ENCODE measurements around the gene NR6A1.

NR6A1 gene

DNA sequence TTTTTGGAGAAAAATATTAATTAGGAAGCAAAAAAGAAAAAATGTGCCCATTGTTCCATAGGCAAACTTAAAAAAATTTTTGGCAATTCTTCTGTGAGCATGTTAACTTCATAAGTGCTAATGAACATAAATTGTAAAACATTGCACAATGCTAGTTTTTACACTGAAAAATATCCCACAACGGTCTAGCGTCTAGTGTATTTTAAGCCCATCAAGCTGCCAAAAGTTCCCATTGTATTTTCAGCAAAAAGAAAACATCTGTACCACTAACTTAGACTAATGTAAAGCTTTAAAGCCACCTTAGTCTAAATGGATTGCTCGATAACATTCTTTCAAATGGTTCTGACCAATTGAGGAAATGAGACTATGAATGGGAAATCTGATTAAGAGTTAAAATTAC, 2.8 kb downstream of the NR6A1 start:
- H3K27ac ChIP-seq (ENCODE audit: insufficient read depth, low read length, poor library complexity, severe bottlenecking), result no peak overlapping the region
- peaks cover 27% of the 10 kb centered on the region for H3K4me1 ChIP-seq (ENCODE audit: control insufficient read depth, insufficient read depth, low read length, poor library complexity, severe bottlenecking)
- peaks cover 17% of the 10 kb centered on the region for H3K27me3 ChIP-seq (replicated peaks; ENCODE audit: control insufficient read depth, insufficient read depth, low read length, poor library complexity, severe bottlenecking)
- no peak for DNase-seq
- H3K9me3 ChIP-seq (ENCODE audit: control insufficient read depth, low read length), result no peaks in the 10 kb centered on the region
- H3K36me3 ChIP-seq (ENCODE audit: control insufficient read depth, insufficient read depth, low read length), result no peaks in the 10 kb centered on the region
- H3K4me3 ChIP-seq (ENCODE audit: insufficient read depth, low read depth, low read length, poor library complexity, severe bottlenecking), result no peak overlapping the region

DNA sequence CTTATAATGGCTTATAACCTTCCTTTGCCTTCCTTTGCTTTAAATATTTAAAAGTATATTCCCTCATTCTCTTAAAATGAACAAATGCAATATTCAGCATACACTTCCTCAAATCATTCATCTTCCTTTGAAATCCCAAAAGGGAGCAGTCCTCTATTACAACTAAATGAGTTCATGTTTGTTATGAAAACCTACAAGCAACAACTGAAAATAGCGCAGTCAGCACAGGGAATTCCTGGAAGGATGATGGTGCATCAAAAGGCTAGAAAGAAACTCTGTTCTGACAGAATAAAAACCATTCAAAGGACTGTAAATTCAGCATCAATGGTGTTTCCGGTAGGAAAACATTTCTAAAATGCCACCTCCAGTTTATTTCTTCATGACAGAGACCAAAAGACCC, 3.3 kb downstream of the NR6A1 start:
- no peaks in the 10 kb centered on the region for H3K36me3 ChIP-seq (ENCODE audit: control insufficient read depth, insufficient read depth, low read length)
- no peak overlapping the region for H3K4me3 ChIP-seq (ENCODE audit: insufficient read depth, low read depth, low read length, poor library complexity, severe bottlenecking)
- no peaks in the 10 kb centered on the region for H3K9me3 ChIP-seq (ENCODE audit: control insufficient read depth, low read length)
- no peak for DNase-seq
- H3K27me3 ChIP-seq (replicated peaks; ENCODE audit: control insufficient read depth, insufficient read depth, low read length, poor library complexity, severe bottlenecking), result peaks cover 17% of the 10 kb centered on the region
- peaks cover 27% of the 10 kb centered on the region for H3K4me1 ChIP-seq (ENCODE audit: control insufficient read depth, insufficient read depth, low read length, poor library complexity, severe bottlenecking)
- no peak overlapping the region for H3K27ac ChIP-seq (ENCODE audit: insufficient read depth, low read length, poor library complexity, severe bottlenecking)

DNA sequence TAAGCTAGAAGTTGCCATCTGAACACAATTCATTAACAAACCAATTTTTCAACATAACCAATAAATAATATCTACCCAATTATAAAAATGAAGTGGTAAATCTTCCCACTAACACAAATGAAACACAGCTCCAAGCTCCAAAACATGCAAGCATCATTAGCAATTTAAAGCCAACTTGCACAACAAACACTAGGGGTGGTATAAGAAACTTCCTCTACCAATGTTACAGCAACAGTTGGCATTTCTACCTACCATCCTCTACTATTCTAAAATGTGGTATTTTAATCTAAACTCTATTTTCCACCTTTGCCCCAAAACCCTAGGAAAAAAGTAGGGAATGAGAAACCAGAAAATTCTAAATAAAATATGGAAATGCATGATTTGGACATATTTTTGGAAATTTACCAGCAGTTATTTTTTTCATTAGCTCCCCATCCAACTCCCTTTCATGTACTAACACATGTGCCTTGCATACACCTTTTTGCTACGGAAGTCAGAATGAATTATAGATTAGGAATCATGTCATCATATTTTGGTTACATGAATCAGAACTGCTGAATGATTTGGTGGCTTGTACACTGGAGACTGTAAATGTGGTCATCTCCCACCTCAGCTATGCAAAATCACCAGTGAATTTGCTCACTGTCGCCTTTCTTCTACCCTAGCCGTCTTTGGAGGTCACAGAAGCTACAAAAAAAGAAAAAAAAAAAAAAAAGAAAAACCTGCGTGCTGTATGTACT, 4.1 kb downstream of the NR6A1 start:
- DNase-seq, result no peak
- Histone ChIP-seq H3K4me3 (ENCODE audit: insufficient read depth, low read depth, low read length, poor library complexity, severe bottlenecking) (no peak overlapping the region), H3K4me1 (ENCODE audit: control insufficient read depth, insufficient read depth, low read length, poor library complexity, severe bottlenecking) (peaks cover 23% of the 10 kb centered on the region), H3K9me3 (ENCODE audit: control insufficient read depth, low read length) (no peaks in the 10 kb centered on the region), H3K36me3 (ENCODE audit: control insufficient read depth, insufficient read depth, low read length) (no peaks in the 10 kb centered on the region), H3K27ac (ENCODE audit: insufficient read depth, low read length, poor library complexity, severe bottlenecking) (no peak overlapping the region), H3K27me3 (replicated peaks; ENCODE audit: control insufficient read depth, insufficient read depth, low read length, poor library complexity, severe bottlenecking) (peaks cover 17% of the 10 kb centered on the region)

DNA sequence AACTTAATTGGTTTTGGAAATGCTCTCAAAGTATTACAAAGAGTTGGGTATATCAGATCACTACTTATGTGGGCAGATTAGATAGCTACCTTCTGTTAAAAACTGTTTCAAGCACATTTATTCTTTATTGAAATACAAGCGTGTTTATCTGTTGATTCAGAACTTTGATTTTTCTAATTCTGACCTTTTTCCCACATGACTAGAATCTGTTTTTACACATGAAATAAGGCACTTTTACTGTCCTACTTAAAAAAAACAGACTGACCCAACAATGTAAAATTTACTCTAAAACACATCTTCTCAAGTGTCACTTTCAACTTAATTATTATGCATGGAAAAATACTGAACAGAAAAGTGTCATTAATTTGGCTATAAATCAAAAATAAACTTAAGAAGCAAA, 4.8 kb downstream of the NR6A1 start:
- no peak for DNase-seq
- H3K27me3 ChIP-seq (replicated peaks; ENCODE audit: control insufficient read depth, insufficient read depth, low read length, poor library complexity, severe bottlenecking), result peaks cover 17% of the 10 kb centered on the region
- peaks cover 17% of the 10 kb centered on the region for H3K4me1 ChIP-seq (ENCODE audit: control insufficient read depth, insufficient read depth, low read length, poor library complexity, severe bottlenecking)
- H3K4me3 ChIP-seq (ENCODE audit: insufficient read depth, low read depth, low read length, poor library complexity, severe bottlenecking), result no peak overlapping the region
- H3K36me3 ChIP-seq (ENCODE audit: control insufficient read depth, insufficient read depth, low read length), result no peaks in the 10 kb centered on the region
- no peaks in the 10 kb centered on the region for H3K9me3 ChIP-seq (ENCODE audit: control insufficient read depth, low read length)
- H3K27ac ChIP-seq (ENCODE audit: insufficient read depth, low read length, poor library complexity, severe bottlenecking), result no peak overlapping the region

DNA sequence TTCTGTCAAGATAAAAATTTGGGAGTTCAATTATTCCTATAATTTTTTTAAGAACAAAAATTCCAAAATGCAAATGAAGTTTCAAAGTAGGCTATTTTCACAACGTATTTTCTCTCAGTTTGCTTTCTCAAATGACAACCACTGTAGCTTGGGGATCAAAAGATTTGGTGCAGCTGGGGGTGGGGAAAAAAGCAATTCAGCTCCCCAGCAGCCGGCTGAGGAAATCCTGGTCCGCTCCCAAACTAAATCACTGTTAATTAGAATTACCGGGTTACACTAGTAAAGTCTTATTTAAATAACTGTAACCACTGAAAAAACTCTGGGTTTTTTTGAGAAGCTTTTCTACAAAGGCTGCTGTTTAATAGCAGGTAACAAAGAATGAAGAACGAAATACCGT, 5.7 kb downstream of the NR6A1 start:
- H3K36me3 ChIP-seq (ENCODE audit: control insufficient read depth, insufficient read depth, low read length), result no peaks in the 10 kb centered on the region
- DNase-seq, result no peak
- peaks cover 12% of the 10 kb centered on the region for H3K4me1 ChIP-seq (ENCODE audit: control insufficient read depth, insufficient read depth, low read length, poor library complexity, severe bottlenecking)
- peaks cover 17% of the 10 kb centered on the region for H3K27me3 ChIP-seq (replicated peaks; ENCODE audit: control insufficient read depth, insufficient read depth, low read length, poor library complexity, severe bottlenecking)
- H3K9me3 ChIP-seq (ENCODE audit: control insufficient read depth, low read length), result no peaks in the 10 kb centered on the region
- no peak overlapping the region for H3K4me3 ChIP-seq (ENCODE audit: insufficient read depth, low read depth, low read length, poor library complexity, severe bottlenecking)
- H3K27ac ChIP-seq (ENCODE audit: insufficient read depth, low read length, poor library complexity, severe bottlenecking), result no peak overlapping the region

DNA sequence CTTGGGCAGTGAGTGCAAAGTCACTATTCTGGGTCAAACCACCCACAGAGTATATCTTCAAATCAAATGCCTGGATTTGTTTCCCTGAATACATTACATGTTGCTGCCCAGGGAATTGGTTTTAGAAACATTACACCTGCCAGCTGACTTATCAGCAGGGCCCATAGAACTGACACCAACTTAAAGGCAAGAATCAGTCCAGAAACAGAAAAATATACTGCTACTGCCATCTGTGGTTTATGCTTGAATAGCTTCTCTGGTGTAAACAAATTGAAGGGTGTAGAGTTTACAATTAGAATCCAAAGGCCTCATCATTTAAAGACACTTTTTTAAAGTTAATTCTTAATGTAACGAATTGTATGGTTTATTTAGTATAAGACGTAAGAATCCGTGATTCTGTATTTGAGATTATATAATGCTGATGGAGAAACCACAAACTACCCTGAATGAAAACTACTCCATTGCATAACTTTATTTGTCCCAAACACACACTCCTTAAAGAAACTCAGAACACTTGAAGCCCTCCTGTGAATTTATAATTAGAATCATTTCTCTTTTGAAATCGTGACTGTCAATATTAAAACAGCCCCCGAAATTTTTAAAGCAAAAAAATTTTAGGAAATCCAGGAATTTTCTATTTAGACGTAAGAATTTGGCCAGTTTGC, 6.2 kb downstream of the NR6A1 start:
- Histone ChIP-seq H3K27me3 (replicated peaks; ENCODE audit: control insufficient read depth, insufficient read depth, low read length, poor library complexity, severe bottlenecking) (peaks cover 13% of the 10 kb centered on the region), H3K27ac (ENCODE audit: insufficient read depth, low read length, poor library complexity, severe bottlenecking) (no peak overlapping the region), H3K36me3 (ENCODE audit: control insufficient read depth, insufficient read depth, low read length) (no peaks in the 10 kb centered on the region), H3K4me1 (ENCODE audit: control insufficient read depth, insufficient read depth, low read length, poor library complexity, severe bottlenecking) (peaks cover 6% of the 10 kb centered on the region), H3K4me3 (ENCODE audit: insufficient read depth, low read depth, low read length, poor library complexity, severe bottlenecking) (no peak overlapping the region), H3K9me3 (ENCODE audit: control insufficient read depth, low read length) (no peaks in the 10 kb centered on the region)
- DNase-seq, result no peak

DNA sequence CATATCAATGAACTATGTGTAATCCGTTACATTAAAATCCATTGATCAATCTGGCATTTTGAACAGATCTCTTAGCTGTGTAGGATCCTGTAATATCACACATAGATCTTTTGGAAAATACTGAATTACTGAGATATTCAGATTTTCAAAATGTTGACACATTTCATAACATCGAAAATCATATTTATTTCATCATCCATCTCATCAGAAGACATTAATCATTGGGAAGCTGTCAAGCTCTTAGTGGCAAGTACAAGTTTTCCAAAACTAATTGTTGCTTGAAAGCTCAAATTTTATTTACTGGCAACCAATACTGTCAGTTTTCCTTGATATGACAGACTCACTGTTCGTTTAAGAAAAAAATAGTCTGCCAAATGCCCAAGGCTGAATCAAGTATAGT, 8.5 kb downstream of the NR6A1 start:
- H3K4me3 ChIP-seq (ENCODE audit: insufficient read depth, low read depth, low read length, poor library complexity, severe bottlenecking), result no peak overlapping the region
- H3K9me3 ChIP-seq (ENCODE audit: control insufficient read depth, low read length), result no peaks in the 10 kb centered on the region
- H3K27me3 ChIP-seq (replicated peaks; ENCODE audit: control insufficient read depth, insufficient read depth, low read length, poor library complexity, severe bottlenecking), result peaks cover 2% of the 10 kb centered on the region
- no peak overlapping the region for H3K27ac ChIP-seq (ENCODE audit: insufficient read depth, low read length, poor library complexity, severe bottlenecking)
- H3K36me3 ChIP-seq (ENCODE audit: control insufficient read depth, insufficient read depth, low read length), result no peaks in the 10 kb centered on the region
- no peaks in the 10 kb centered on the region for H3K4me1 ChIP-seq (ENCODE audit: control insufficient read depth, insufficient read depth, low read length, poor library complexity, severe bottlenecking)
- DNase-seq, result no peak

DNA sequence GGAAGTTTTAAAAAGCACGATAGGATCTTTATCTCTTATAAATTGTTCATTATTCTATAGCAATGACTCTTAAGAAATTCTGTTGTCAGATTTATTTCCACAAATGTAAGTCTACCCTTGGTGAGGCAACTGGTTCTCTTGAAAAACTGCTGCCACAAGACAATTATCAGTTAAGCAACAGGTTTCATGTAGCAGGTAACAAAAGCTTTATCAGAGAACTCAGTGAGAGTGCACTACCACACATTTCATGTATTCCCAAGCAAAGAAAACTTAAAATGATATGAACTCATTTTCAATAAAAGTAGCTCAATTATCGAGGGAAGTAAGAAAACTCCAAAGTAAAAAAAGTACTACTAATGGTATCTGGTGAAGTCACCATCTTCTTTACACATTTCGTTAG, 9.4 kb downstream of the NR6A1 start:
- Histone ChIP-seq H3K36me3 (ENCODE audit: control insufficient read depth, insufficient read depth, low read length) (no peaks in the 10 kb centered on the region), H3K27me3 (replicated peaks; ENCODE audit: control insufficient read depth, insufficient read depth, low read length, poor library complexity, severe bottlenecking) (peaks cover 6% of the 10 kb centered on the region), H3K4me3 (ENCODE audit: insufficient read depth, low read depth, low read length, poor library complexity, severe bottlenecking) (no peak overlapping the region), H3K27ac (ENCODE audit: insufficient read depth, low read length, poor library complexity, severe bottlenecking) (no peak overlapping the region), H3K9me3 (ENCODE audit: control insufficient read depth, low read length) (no peaks in the 10 kb centered on the region), H3K4me1 (ENCODE audit: control insufficient read depth, insufficient read depth, low read length, poor library complexity, severe bottlenecking) (no peaks in the 10 kb centered on the region)
- no peak for DNase-seq

DNA sequence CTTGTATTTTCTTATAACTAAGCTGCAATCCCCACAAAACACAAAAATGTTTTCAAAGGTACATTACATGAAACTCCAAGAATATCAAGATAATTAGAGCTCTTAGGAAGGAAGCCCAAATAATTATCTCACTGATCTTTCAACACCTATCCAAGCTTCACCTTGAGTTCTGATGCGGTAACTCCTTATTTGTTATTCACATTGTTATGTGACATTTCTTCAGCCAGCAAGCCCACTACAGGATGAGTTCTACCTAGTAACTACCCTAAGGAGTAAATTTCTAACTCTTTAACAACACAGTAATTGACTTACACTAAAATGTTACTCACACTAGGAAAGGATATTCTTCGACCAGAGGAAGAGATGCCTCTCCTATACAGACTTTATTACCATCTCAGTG, 9.9 kb downstream of the NR6A1 start:
- no peak overlapping the region for H3K4me3 ChIP-seq (ENCODE audit: insufficient read depth, low read depth, low read length, poor library complexity, severe bottlenecking)
- no peaks in the 10 kb centered on the region for H3K36me3 ChIP-seq (ENCODE audit: control insufficient read depth, insufficient read depth, low read length)
- no peak overlapping the region for H3K27ac ChIP-seq (ENCODE audit: insufficient read depth, low read length, poor library complexity, severe bottlenecking)
- H3K4me1 ChIP-seq (ENCODE audit: control insufficient read depth, insufficient read depth, low read length, poor library complexity, severe bottlenecking), result no peaks in the 10 kb centered on the region
- peaks cover 6% of the 10 kb centered on the region for H3K27me3 ChIP-seq (replicated peaks; ENCODE audit: control insufficient read depth, insufficient read depth, low read length, poor library complexity, severe bottlenecking)
- no peaks in the 10 kb centered on the region for H3K9me3 ChIP-seq (ENCODE audit: control insufficient read depth, low read length)
- DNase-seq, result no peak

DNA sequence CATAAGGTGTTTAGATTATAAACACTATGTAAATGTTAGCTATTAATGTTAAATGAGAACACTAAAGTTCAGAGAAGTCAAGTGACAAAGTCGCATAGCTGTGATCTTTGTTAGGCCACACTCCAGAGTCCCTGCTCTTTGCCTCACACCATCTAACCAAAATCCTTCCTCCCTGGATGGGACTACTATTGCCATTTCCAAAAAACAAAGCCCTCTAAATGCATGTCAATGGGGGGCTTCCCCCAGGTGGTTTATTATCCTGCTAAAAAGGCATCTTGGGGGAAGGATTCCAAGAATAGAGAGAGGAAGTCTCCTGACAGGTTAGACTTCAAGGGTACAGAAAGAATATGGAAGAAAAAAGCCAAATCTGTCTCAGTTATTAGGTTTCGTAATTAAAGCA, 10.4 kb downstream of the NR6A1 start:
- no peak overlapping the region for H3K27ac ChIP-seq (ENCODE audit: insufficient read depth, low read length, poor library complexity, severe bottlenecking)
- DNase-seq, result no peak
- H3K4me1 ChIP-seq (ENCODE audit: control insufficient read depth, insufficient read depth, low read length, poor library complexity, severe bottlenecking), result no peaks in the 10 kb centered on the region
- H3K4me3 ChIP-seq (ENCODE audit: insufficient read depth, low read depth, low read length, poor library complexity, severe bottlenecking), result no peak overlapping the region
- H3K36me3 ChIP-seq (ENCODE audit: control insufficient read depth, insufficient read depth, low read length), result no peaks in the 10 kb centered on the region
- peaks cover 6% of the 10 kb centered on the region for H3K27me3 ChIP-seq (replicated peaks; ENCODE audit: control insufficient read depth, insufficient read depth, low read length, poor library complexity, severe bottlenecking)
- H3K9me3 ChIP-seq (ENCODE audit: control insufficient read depth, low read length), result no peaks in the 10 kb centered on the region

Data from effector memory CD4-positive, alpha-beta T cell (primary cell).